SK-N-SH (cell line): ENCODE data around the gene HILPDA. TPM values are rescaled to one million over a fixed set of nuclear protein-coding genes. Genes with fewer than 3 reads are reported as not detected.

ENCODE experiments used
- CTCF ChIA-PET: fragments of 300-600, 350-600 bp; formaldehyde crosslinking; extraction: SDS; loops from one replicate; lab custom pipeline; 2021; lab: Yijun Ruan, JAX
- POLR2A ChIA-PET: fragments of 350-600 bp; sonication (Branson Sonifier 250); formaldehyde crosslinking; extraction: SDS; loops from one replicate; lab custom pipeline; 2020; ENCODE audit warnings: antibody characterized with exemption, inconsistent platforms; lab: Yijun Ruan, JAX
- DNase-seq: peaks from one replicate; pipeline ENCODE4 v3.0.0; 2012
- H2AFZ ChIP-seq: fragments of 200-600 bp; sonication (generic); 2 replicates; pipeline ENCODE4 v1.8.1; 2016; ENCODE audit warnings: antibody characterized with exemption, mild to moderate bottlenecking, low read depth
- H3F3A ChIP-seq: fragments of 200-600 bp; sonication (generic); replicated peaks from 2 replicates; pipeline ENCODE3; 2016; ENCODE audit warnings: antibody characterized with exemption, mild to moderate bottlenecking; ENCODE audit not compliant: insufficient read depth
- H3K27ac ChIP-seq, 2 experiments: fragments of 200-500 bp in 1 of 2; fragments of 200-600 bp in 1 of 2; sonication (Bioruptor generic) in 1 of 2; sonication (generic), shearing (Covaris generic) in 1 of 2; 2 replicates each; pipeline versions ENCODE4 v1.5.1 to v1.6.1; 2014 to 2016; ENCODE audit warnings: low read depth in 2 of 2, inconsistent platforms in 1 of 2, low read length in 1 of 2, mild to moderate bottlenecking in 1 of 2, mixed read lengths in 1 of 2
- H3K27me3 ChIP-seq: fragments of 200-600 bp; sonication (generic), shearing (Covaris generic); 2 replicates; pipeline ENCODE4 v1.6.1; 2016; ENCODE audit warnings: mixed run types; ENCODE audit not compliant: insufficient read depth
- H3K36me3 ChIP-seq, 2 experiments: fragments of 200-500 bp in 1 of 2; fragments of 200-600 bp in 1 of 2; sonication (Bioruptor generic) in 1 of 2; sonication (generic) in 1 of 2; replicated peaks in 1 of 2; 2 replicates each; pipeline versions ENCODE3 to v1.5.1; 2014 to 2016; ENCODE audit warnings: low read length in 1 of 2, mild to moderate bottlenecking in 1 of 2; ENCODE audit not compliant: insufficient read depth in 2 of 2, control insufficient read depth in 1 of 2
- H3K4me1 ChIP-seq, 2 experiments: fragments of 200-500 bp in 1 of 2; fragments of 200-600 bp in 1 of 2; sonication (Bioruptor generic) in 1 of 2; sonication (generic), shearing (Covaris generic) in 1 of 2; 2 replicates each; pipeline versions ENCODE4 v1.5.1 to v1.6.1; 2014 to 2016; ENCODE audit warnings: low read depth in 1 of 2, low read length in 1 of 2, mixed run types in 1 of 2; ENCODE audit not compliant: insufficient read depth in 2 of 2, control insufficient read depth in 1 of 2
- H3K4me2 ChIP-seq: fragments of 200-600 bp; sonication (generic), shearing (Covaris generic); 2 replicates; pipeline ENCODE4 v1.6.1; 2017; ENCODE audit warnings: mixed run types
- H3K4me3 ChIP-seq, 2 experiments: fragments of 200-500 bp in 1 of 2; fragments of 200-600 bp in 1 of 2; sonication (Bioruptor generic) in 1 of 2; sonication (generic), shearing (Covaris generic) in 1 of 2; 2 replicates each; pipeline versions ENCODE4 v1.5.1 to v1.8.1; 2014 to 2016; ENCODE audit warnings: low read depth in 2 of 2, inconsistent platforms in 1 of 2, low read length in 1 of 2, mild to moderate bottlenecking in 1 of 2, mixed read lengths in 1 of 2, moderate library complexity in 1 of 2
- H3K79me2 ChIP-seq: fragments of 200-600 bp; sonication (generic); 2 replicates; pipeline ENCODE4 v1.8.1; 2017; ENCODE audit warnings: mild to moderate bottlenecking; ENCODE audit not compliant: insufficient read depth
- H3K9ac ChIP-seq: fragments of 200-600 bp; sonication (generic); 2 replicates; pipeline ENCODE4 v1.6.1; 2017; ENCODE audit warnings: mixed run types
- H3K9me2 ChIP-seq: fragments of 200-600 bp; sonication (generic); 2 replicates; pipeline ENCODE4 v1.6.1; 2017; ENCODE audit warnings: mixed run types
- H3K9me3 ChIP-seq: fragments of 200-600 bp; sonication (generic); 2 replicates; pipeline ENCODE4 v1.6.1; 2017; ENCODE audit warnings: mixed run types, mild to moderate bottlenecking, moderate library complexity
- H4K20me1 ChIP-seq: fragments of 200-600 bp; sonication (generic); 2 replicates; pipeline ENCODE4 v1.6.1; 2017; ENCODE audit warnings: mild to moderate bottlenecking, mixed run types; ENCODE audit not compliant: insufficient read depth
- CHD2 ChIP-seq: fragments of 150-350 bp; IDR thresholded peaks from 2 replicates; pipeline ENCODE4 v1.6.1; 2018; ENCODE audit warnings: low read length; ENCODE audit not compliant: partially characterized antibody
- ELF1 ChIP-seq: IDR thresholded peaks from 2 replicates; pipeline ENCODE4 v1.4.0; 2012
- EP300 ChIP-seq, 2 experiments: IDR thresholded peaks; 2 replicates each; pipeline versions ENCODE4 v1.4.0 to v1.6.1; 2012; ENCODE audit warnings: borderline replicate concordance in 1 of 2, low read depth in 1 of 2, low read length in 1 of 2
- FOXJ3 ChIP-seq: sonication (generic); formaldehyde crosslinking; IDR thresholded peaks from 2 replicates; pipeline ENCODE4 v1.5.1; 2020; ENCODE audit warnings: mild to moderate bottlenecking, missing genetic modification reagents
- FOXM1 ChIP-seq: IDR thresholded peaks from 2 replicates; pipeline ENCODE4 v1.4.0; 2012; ENCODE audit warnings: low read depth, mild to moderate bottlenecking
- GABPA ChIP-seq: IDR thresholded peaks from 2 replicates; pipeline ENCODE4 v1.4.0; 2012; ENCODE audit warnings: low read depth, mild to moderate bottlenecking
- GATA2 ChIP-seq: sonication (generic); formaldehyde crosslinking; IDR thresholded peaks from 2 replicates; pipeline ENCODE4 v1.5.0; 2020; ENCODE audit warnings: mild to moderate bottlenecking, missing genetic modification reagents
- IRF3 ChIP-seq: fragments of 150-350 bp; IDR thresholded peaks from 2 replicates; pipeline ENCODE4 v1.6.1; 2016; ENCODE audit warnings: mild to moderate bottlenecking, low read depth, low read length
- MAX ChIP-seq: IDR thresholded peaks from 2 replicates; pipeline ENCODE4 v1.4.0; 2012; ENCODE audit warnings: low read depth
- MEF2A ChIP-seq: IDR thresholded peaks from 2 replicates; pipeline ENCODE4 v1.4.0; 2012; ENCODE audit warnings: low read depth, borderline replicate concordance
- MXI1 ChIP-seq: IDR thresholded peaks from 2 replicates; pipeline ENCODE4 v1.6.1; 2012; ENCODE audit warnings: mild to moderate bottlenecking, low read depth, low read length, improper control_type of control experiment
- NRF1 ChIP-seq: IDR thresholded peaks from 2 replicates; pipeline ENCODE4 v1.6.1; 2012; ENCODE audit warnings: low read depth, mild to moderate bottlenecking, low read length
- POLR2AphosphoS5 ChIP-seq: IDR thresholded peaks from 2 replicates; pipeline ENCODE4 v1.6.1; 2012; ENCODE audit warnings: low read depth, low read length
- RAD21 ChIP-seq: IDR thresholded peaks from 2 replicates; pipeline ENCODE4 v1.6.1; 2012; ENCODE audit warnings: mild to moderate bottlenecking, low read length
- RCOR1 ChIP-seq: fragments of 150-350 bp; IDR thresholded peaks from 2 replicates; pipeline ENCODE4 v1.6.1; 2017; ENCODE audit warnings: antibody characterized with exemption, low read length
- RXRA ChIP-seq: IDR thresholded peaks from 2 replicates; pipeline ENCODE4 v1.4.0; 2012; ENCODE audit warnings: low read depth, mild to moderate bottlenecking, borderline replicate concordance
- ZBTB33 ChIP-seq: IDR thresholded peaks from 2 replicates; pipeline ENCODE4 v1.4.0; 2012; ENCODE audit warnings: low read depth, borderline replicate concordance
- WGBS: methylation state at CpG from one replicate; pipeline ENCODE4 v1.1.6; 2017; ENCODE audit warnings: low lambda C conversion rate; 5-methylcytosine and 5-hydroxymethylcytosine counted together
- polyA plus RNA-seq, 3 experiments: library from polyadenylated mRNA; depleted of rRNA; stranded (reverse); fragments of >200 nt; gene quantifications; 2 replicates each; pipeline ENCODE4 v1.2.3, GENCODE V29; 2012
- TF ChIP-seq, protein P1 (sequence below): IDR thresholded peaks from 2 replicates; pipeline ENCODE4 v1.4.0; 2012; ENCODE audit warnings: low read depth, borderline replicate concordance
- TF ChIP-seq, protein P2 (sequence below): fragments of 150-350 bp; IDR thresholded peaks from 2 replicates; pipeline ENCODE4 v1.6.1; 2017; ENCODE audit warnings: antibody characterized with exemption, low read length, low read depth, borderline replicate concordance

The HILPDA gene
- polyA plus RNA-seq, 1 of the 3 experiments (the other 2 are of a cell fraction) = 24.0 TPM

GRCh38 chr7:128431754-128432153, 23.9 kb upstream of the HILPDA start:
- Histone ChIP-seq H3K79me2 (no peaks in the 10 kb centered on the region), H3K9me2 (no peaks in the 10 kb centered on the region), H3K9me3 (no peaks in the 10 kb centered on the region), H3F3A (peaks cover 4% of the 10 kb centered on the region), H3K4me2 (no peak overlapping the region), H3K4me1 (0 out of 4 replicates have a peak, but pooled peaks cover 0 to 7% of the 10 kb centered on the region in 2 experiments), H3K27ac (no peak overlapping the region), H4K20me1 (no peaks in the 10 kb centered on the region), H2AFZ (no peak overlapping the region), H3K36me3 (no peaks in the 10 kb centered on the region), H3K4me3 (no peak overlapping the region), H3K9ac (no peak overlapping the region), H3K27me3 (no peaks in the 10 kb centered on the region)
- no peak for TF ChIP-seq ELF1
- no peak for TF ChIP-seq FOXM1
- TF ChIP-seq RAD21 = no peak
- no peak for TF ChIP-seq FOXJ3 (CRISPR knock-in tag)
- TF ChIP-seq RCOR1 = no peak
- TF ChIP-seq, protein P1, sequence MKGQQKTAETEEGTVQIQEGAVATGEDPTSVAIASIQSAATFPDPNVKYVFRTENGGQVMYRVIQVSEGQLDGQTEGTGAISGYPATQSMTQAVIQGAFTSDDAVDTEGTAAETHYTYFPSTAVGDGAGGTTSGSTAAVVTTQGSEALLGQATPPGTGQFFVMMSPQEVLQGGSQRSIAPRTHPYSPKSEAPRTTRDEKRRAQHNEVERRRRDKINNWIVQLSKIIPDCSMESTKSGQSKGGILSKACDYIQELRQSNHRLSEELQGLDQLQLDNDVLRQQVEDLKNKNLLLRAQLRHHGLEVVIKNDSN = no peak
- no peak for TF ChIP-seq GATA2 (CRISPR knock-in tag)
- TF ChIP-seq MEF2A = no peak
- TF ChIP-seq RXRA = no peak
- TF ChIP-seq MXI1 = no peak
- TF ChIP-seq, protein P2, sequence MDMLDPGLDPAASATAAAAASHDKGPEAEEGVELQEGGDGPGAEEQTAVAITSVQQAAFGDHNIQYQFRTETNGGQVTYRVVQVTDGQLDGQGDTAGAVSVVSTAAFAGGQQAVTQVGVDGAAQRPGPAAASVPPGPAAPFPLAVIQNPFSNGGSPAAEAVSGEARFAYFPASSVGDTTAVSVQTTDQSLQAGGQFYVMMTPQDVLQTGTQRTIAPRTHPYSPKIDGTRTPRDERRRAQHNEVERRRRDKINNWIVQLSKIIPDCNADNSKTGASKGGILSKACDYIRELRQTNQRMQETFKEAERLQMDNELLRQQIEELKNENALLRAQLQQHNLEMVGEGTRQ = no peak
- no peak for TF ChIP-seq NRF1
- no peak for TF ChIP-seq GABPA
- no peak for TF ChIP-seq MAX
- TF ChIP-seq POLR2AphosphoS5 = no peak
- no peak for TF ChIP-seq EP300 (IDR thresholded peaks at IDR 0.05; ENCODE audit: borderline replicate concordance in 1 of 2, low read depth in 1 of 2, low read length in 1 of 2)
- no peak for TF ChIP-seq ZBTB33
- TF ChIP-seq IRF3 = no peak
- TF ChIP-seq CHD2 = no peak
- ChIA-PET POLR2A (no interaction called here), CTCF (interaction anchor here (1.0 to 44.5 kb wide), 8 partner anchors 9 to 452 kb away, joined by 3 to 1901 read pairs (median 14); partner anchors contain the start of genes HILPDA, IMPDH1 and RBM28)
- DNase-seq = no peak
- WGBS = 71% methylated on average over 2 of the region's 2 CpGs
